ENCODE data around the gene SETX. TPM values are rescaled to one million over a fixed set of nuclear protein-coding genes. Genes with fewer than 3 reads are reported as not detected.

Gene SETX
- total RNA-seq, 1 donor from 2014 or later: 45.6 TPM

- no peaks in the 10 kb centered on the region for H3K9me3 ChIP-seq (ENCODE audit: insufficient read depth, low read depth, low read length)
- no peaks in the 10 kb centered on the region for H3K27me3 ChIP-seq (ENCODE audit: insufficient read depth, low read length)
- H3K4me2 ChIP-seq (ENCODE audit: low read length): no peak overlapping the region
- H3K36me3 ChIP-seq (ENCODE audit: insufficient read depth, low read length): peaks cover 38% of the 10 kb centered on the region
- Mint-ChIP-seq H3K9me3 (ENCODE audit: unreplicated experiment) (no peaks in the 10 kb centered on the region), H3K27me3 (ENCODE audit: low read depth, unreplicated experiment) (no peaks in the 10 kb centered on the region), H3K4me1 (ENCODE audit: low read depth, unreplicated experiment) (no peaks in the 10 kb centered on the region), H3K4me3 (ENCODE audit: unreplicated experiment) (no peak overlapping the region), H3K36me3 (ENCODE audit: low read depth, unreplicated experiment) (peaks cover 7% of the 10 kb centered on the region), H3K27ac (ENCODE audit: unreplicated experiment) (no peak overlapping the region)
- DNase-seq (ENCODE audit: low read depth): no peak
- no peak overlapping the region for H3K9ac ChIP-seq (ENCODE audit: low read length)
- H3K4me3 ChIP-seq (ENCODE audit: insufficient read depth, low read depth, low read length): no peak overlapping the region
- no peaks in the 10 kb centered on the region for H3K4me1 ChIP-seq (ENCODE audit: insufficient read depth, low read length)
- TF ChIP-seq CTCF (IDR thresholded peaks at IDR 0.05; ENCODE audit: insufficient read depth, low read depth, low read length) (no peak), EZH2 (IDR thresholded peaks at IDR 0.05; ENCODE audit: insufficient read depth, low read length) (no peak)
- H3K27ac ChIP-seq (ENCODE audit: low read depth, low read length): no peak overlapping the region
- no peak overlapping the region for H2AFZ ChIP-seq (ENCODE audit: low read depth, low read length)
- peaks cover 81% of the 10 kb centered on the region for H4K20me1 ChIP-seq (ENCODE audit: insufficient read depth, low read length)
- peaks cover 71% of the 10 kb centered on the region for H3K79me2 ChIP-seq (ENCODE audit: insufficient read depth, low read length)
- FAIRE-seq: no peak
These were observed 42.4 kb downstream of the SETX start for GRCh38 chr9:132312426-132312825.

- Histone ChIP-seq H3K9me3 (ENCODE audit: insufficient read depth, low read depth, low read length) (no peaks in the 10 kb centered on the region), H3K9ac (ENCODE audit: low read length) (no peak overlapping the region), H4K20me1 (ENCODE audit: insufficient read depth, low read length) (peaks cover 80% of the 10 kb centered on the region), H3K36me3 (ENCODE audit: insufficient read depth, low read length) (peaks cover 36% of the 10 kb centered on the region), H3K4me2 (ENCODE audit: low read length) (no peak overlapping the region), H3K4me1 (ENCODE audit: insufficient read depth, low read length) (no peaks in the 10 kb centered on the region), H3K4me3 (ENCODE audit: insufficient read depth, low read depth, low read length) (no peak overlapping the region), H3K79me2 (ENCODE audit: insufficient read depth, low read length) (peaks cover 71% of the 10 kb centered on the region), H2AFZ (ENCODE audit: low read depth, low read length) (no peak overlapping the region), H3K27ac (ENCODE audit: low read depth, low read length) (no peak overlapping the region), H3K27me3 (ENCODE audit: insufficient read depth, low read length) (no peaks in the 10 kb centered on the region)
- peaks cover 7% of the 10 kb centered on the region for H3K36me3 Mint-ChIP-seq (ENCODE audit: low read depth, unreplicated experiment)
- no peak for TF ChIP-seq CTCF (IDR thresholded peaks at IDR 0.05; ENCODE audit: insufficient read depth, low read depth, low read length)
- no peak for TF ChIP-seq EZH2 (IDR thresholded peaks at IDR 0.05; ENCODE audit: insufficient read depth, low read length)
- DNase-seq (ENCODE audit: low read depth): no peak
- no peak overlapping the region for H3K4me3 Mint-ChIP-seq (ENCODE audit: unreplicated experiment)
- H3K27ac Mint-ChIP-seq (ENCODE audit: unreplicated experiment): no peak overlapping the region
- H3K4me1 Mint-ChIP-seq (ENCODE audit: low read depth, unreplicated experiment): no peaks in the 10 kb centered on the region
- H3K9me3 Mint-ChIP-seq (ENCODE audit: unreplicated experiment): no peaks in the 10 kb centered on the region
- FAIRE-seq: no peak
- H3K27me3 Mint-ChIP-seq (ENCODE audit: low read depth, unreplicated experiment): no peaks in the 10 kb centered on the region
These were observed 42.8 kb downstream of the SETX start for GRCh38 chr9:132311978-132312377.

- Histone ChIP-seq H3K27ac (ENCODE audit: low read depth, low read length) (no peak overlapping the region), H3K9me3 (ENCODE audit: insufficient read depth, low read depth, low read length) (no peaks in the 10 kb centered on the region), H3K36me3 (ENCODE audit: insufficient read depth, low read length) (peaks cover 38% of the 10 kb centered on the region), H3K27me3 (ENCODE audit: insufficient read depth, low read length) (no peaks in the 10 kb centered on the region), H3K79me2 (ENCODE audit: insufficient read depth, low read length) (peaks cover 73% of the 10 kb centered on the region), H3K9ac (ENCODE audit: low read length) (no peak overlapping the region), H3K4me3 (ENCODE audit: insufficient read depth, low read depth, low read length) (no peak overlapping the region), H3K4me2 (ENCODE audit: low read length) (no peak overlapping the region), H3K4me1 (ENCODE audit: insufficient read depth, low read length) (no peaks in the 10 kb centered on the region), H4K20me1 (ENCODE audit: insufficient read depth, low read length) (peaks cover 78% of the 10 kb centered on the region), H2AFZ (ENCODE audit: low read depth, low read length) (no peak overlapping the region)
- FAIRE-seq (no peak), DNase-seq (ENCODE audit: low read depth) (no peak)
- no peaks in the 10 kb centered on the region for H3K9me3 Mint-ChIP-seq (ENCODE audit: unreplicated experiment)
- TF ChIP-seq EZH2 (IDR thresholded peaks at IDR 0.05; ENCODE audit: insufficient read depth, low read length) (no peak), CTCF (IDR thresholded peaks at IDR 0.05; ENCODE audit: insufficient read depth, low read depth, low read length) (no peak)
- no peak overlapping the region for H3K4me3 Mint-ChIP-seq (ENCODE audit: unreplicated experiment)
- no peaks in the 10 kb centered on the region for H3K27me3 Mint-ChIP-seq (ENCODE audit: low read depth, unreplicated experiment)
- H3K36me3 Mint-ChIP-seq (ENCODE audit: low read depth, unreplicated experiment): peaks cover 7% of the 10 kb centered on the region
- no peak overlapping the region for H3K27ac Mint-ChIP-seq (ENCODE audit: unreplicated experiment)
- no peaks in the 10 kb centered on the region for H3K4me1 Mint-ChIP-seq (ENCODE audit: low read depth, unreplicated experiment)
These were observed 45.7 kb downstream of the SETX start for GRCh38 chr9:132309056-132309455.

All from astrocyte (in vitro differentiated cells and primary cell).